HT-29 (cell line): ENCODE data around the gene OOSP2. TPM values are rescaled to one million over a fixed set of nuclear protein-coding genes. Genes with fewer than 3 reads are reported as not detected.
"Not testable (repeated sequence)": the region's sequence is repeated elsewhere in the genome, so short reads cannot be mapped to it uniquely, and the experiment has no call there.

Source experiments
- DNase-seq: peaks from one replicate; pipeline ENCODE4 v3.0.0-alpha.2; 2015; ENCODE audit warnings: low spot score
- total RNA-seq: library from RNA; depleted of rRNA; stranded (reverse); fragments of >200 nt; shearing (Covaris generic); gene quantifications from 2 replicates; pipeline ENCODE4 v1.2.3, GENCODE V29; 2014; rRNA removed

The OOSP2 gene
- not detected in 2 replicates for total RNA-seq

DNA sequence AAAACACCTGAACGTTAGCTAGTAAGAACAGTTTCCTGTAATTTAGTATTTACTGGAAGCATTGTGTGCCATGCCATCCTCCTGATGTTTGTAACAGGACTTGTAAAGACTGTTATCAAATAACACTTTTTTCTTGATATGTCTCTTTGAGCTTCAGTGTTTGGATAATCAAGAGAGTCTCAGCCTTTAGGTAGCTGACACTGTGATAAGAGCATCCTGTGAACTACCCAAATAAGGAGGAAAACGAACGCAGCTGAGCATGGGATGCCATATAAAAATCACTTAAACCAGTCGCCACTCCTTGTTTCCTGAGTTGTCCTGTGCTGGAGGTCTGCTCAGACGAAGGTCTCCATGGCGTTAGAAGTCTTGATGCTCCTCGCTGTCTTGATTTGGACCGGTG lies at the start of gene OOSP2:
TSS of gene OOSP2 (plus strand) at position 301 of the 400 bp plus-strand sequence. CDS start at position 352, 51 bp downstream.
- DNase-seq: no peak

- DNase-seq: no peak
These were observed 49.8 kb upstream of the OOSP2 start for GRCh38 chr11:59990421-59990820.

DNA sequence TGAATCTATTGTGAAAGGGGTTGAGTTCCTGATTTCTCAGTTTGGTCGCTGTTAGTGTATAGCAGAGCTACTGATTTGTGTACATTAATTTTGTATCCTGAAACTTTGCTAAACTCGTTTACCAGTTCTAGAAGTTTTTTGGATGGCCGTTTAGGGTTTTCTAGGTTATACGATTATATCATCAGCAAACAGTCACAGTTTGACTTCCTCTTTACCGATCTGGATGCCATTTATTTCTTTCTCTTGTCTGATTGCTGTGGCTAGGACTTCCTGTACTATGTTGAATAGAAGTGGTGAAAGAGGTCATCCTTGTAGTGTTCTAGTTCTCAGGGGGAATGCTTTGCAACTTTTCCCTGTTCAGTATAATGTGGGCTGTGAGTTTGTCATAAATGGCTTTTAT lies 47.8 kb upstream of the OOSP2 start:
- DNase-seq: no peak

DNA sequence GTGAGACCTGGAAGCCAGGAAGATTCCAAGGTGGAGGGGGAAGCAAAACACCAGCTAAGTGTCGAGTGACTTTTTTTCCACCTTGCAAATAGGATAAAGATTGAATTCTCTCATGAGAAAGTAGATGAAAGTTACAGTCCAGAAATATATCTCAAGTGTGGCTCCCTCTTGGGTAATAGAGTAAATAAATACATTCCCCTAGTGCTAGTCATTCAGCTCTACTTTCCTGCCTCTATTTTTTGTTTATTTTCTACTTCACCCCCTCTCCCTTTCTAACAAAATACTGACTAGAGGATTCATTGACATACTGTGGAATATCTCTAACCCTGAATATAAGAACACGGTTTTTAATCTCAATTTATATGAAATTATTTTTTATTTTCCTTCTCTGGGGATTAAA lies 42.4 kb upstream of the OOSP2 start:
- no peak for DNase-seq

- DNase-seq: no peak
These were observed 40.5 kb upstream of the OOSP2 start for GRCh38 chr11:59999691-60000090.

DNA sequence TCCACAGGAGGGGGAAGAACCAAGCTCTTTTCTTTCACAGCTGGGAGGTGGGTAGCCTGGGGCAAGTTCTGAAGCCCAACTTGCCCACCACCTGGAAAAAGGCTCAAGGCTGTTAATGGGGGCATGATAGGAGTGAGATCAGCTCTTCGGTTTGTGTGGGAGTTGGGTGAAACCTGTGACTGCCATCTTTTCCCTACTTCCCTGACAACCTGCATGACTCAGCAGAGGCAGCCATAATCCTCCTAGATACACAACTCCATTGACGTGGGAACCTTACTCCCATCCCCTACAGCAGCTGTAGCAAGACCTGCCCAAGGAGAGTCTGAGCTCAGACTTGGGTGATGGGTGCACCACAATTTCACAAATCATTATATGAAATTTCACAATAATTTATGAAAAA lies 36.5 kb upstream of the OOSP2 start:
- DNase-seq: no peak

DNA sequence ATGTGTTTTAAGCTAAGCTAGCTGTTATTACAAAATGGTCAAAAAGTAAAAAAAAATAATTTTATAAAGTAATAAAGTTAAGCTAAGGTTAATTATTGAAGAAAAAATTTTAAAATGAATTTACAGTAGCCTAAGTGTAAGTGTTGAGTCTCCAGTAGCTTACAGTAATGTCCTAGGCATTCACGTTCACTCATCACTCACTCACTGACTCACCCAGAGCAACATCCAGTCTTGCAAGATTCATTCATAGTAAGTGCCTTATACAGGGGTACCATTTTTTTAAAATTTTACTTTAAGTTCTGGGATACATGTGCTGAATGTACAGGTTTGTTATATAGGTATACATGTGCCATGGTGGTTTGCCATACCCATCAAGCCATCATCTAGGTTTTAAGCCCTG lies 34.8 kb upstream of the OOSP2 start:
- DNase-seq: no peak

- DNase-seq: no peak
These were observed 23.3 kb upstream of the OOSP2 start, which contains the start of gene OOSP4B for GRCh38 chr11:60016881-60017280. TSS of gene OOSP4B (plus strand) at chr11:60017181.

- DNase-seq: no peak
These were observed 22.2 kb upstream of the OOSP2 start for GRCh38 chr11:60018058-60018457.

- not testable (repeated sequence) for DNase-seq
These were observed 19.8 kb upstream of the OOSP2 start for GRCh38 chr11:60020376-60020775.

DNA sequence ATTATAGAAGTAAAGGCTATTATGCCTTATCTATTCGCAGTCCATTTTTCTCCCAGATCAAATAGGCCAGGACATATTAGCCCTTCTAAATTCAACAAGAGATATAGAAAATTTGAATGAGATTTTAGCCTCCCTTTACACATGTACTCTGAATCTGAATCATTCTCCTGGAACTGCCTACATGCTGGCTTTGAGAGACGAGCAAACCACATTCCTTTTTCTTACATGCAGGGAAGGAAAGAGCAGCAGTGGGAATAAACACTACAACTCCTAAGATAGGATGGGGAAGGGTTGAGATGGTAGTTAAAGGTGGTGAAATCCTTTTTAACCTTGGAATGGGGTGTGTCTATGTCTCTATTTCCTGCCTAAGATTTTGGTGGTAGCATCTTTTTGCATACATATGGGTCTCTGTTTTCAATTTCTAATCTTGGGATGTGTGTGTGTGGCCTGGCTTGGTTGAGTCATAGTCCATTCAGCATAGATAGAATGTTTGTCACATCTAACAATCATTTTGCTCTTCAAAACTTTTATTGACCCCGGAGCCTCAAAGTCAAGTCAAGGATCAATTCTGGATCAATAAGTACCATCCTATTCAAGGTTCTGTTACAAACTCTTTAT lies 11.1 kb upstream of the OOSP2 start:
- DNase-seq: no peak

DNA sequence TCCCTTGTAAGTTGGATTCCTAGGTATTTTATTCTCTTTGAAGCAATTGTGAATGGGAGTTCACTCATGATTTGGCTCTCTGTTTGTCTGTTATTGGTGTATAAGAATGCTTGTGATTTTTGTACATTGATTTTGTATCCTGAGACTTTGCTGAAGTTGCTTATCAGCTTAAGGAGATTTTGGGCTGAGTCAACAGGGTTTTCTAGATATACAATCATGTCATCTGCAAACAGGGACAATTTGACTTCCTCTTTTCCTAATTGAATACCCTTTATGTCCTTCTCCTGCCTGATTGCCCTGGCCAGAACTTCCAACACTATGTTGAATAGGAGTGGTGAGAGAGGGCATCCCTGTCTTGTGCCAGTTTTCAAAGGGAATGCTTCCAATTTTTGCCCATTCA lies 10.2 kb downstream of the OOSP2 start:
- not testable (repeated sequence) for DNase-seq

DNA sequence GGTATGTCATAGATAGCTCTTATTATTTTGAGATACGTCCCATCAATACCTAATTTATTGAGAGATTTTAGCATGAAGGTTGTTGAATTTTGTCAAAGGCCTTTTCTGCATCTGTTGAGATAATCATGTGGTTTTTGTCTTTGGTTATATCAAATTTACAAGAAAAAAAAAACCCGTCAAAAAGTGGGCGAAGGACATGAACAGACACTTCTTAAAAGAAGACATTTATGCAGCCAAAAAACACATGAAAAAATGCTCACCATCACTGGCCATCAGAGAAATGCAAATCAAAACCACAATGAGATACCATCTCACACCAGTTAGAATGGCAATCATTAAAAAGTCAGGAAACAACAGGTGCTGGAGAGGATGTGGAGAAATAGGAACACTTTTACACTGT lies 10.6 kb downstream of the OOSP2 start:
- not testable (repeated sequence) for DNase-seq

DNA sequence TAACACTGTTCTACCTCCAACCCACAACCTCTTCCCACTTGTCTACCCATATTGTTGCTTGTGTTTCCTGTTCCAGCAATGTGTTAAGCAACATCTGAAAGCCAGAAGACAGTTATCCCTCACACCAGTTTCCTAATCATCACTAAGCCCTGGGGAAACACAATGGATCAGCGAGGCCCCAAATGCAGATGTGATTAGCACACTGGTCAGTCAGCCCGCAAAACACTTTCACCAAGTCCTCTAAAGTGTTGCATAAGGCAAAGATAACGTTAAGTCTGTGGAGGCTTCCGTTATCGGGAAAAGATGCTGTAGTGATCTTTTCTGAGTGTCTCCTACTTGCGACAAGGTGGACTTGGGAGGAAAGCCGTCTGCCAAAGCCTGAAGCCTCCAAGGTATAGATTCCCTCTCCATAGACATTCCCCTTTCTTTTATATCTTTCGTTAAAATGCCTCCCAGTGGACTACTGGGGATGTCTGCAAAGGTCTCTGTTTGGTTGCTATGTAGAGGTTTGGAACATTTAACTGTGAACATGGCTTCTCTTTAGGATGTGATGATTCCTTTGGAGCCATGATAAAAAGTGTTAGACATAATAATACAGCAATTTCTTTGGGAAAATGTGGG lies 16.2 kb downstream of the OOSP2 start, which contains the start of gene MS4A3:
TSS of gene MS4A3 (plus strand) at position 317 of the 621 bp plus-strand sequence. CDS start 4,496 bp downstream, outside the sequence.
- DNase-seq: no peak

GRCh38 chr11:60059052-60059451 lies 18.8 kb downstream of the OOSP2 start:
- no peak for DNase-seq

- no peak for DNase-seq
These were observed 19.5 kb downstream of the OOSP2 start for GRCh38 chr11:60059521-60060240.

DNA sequence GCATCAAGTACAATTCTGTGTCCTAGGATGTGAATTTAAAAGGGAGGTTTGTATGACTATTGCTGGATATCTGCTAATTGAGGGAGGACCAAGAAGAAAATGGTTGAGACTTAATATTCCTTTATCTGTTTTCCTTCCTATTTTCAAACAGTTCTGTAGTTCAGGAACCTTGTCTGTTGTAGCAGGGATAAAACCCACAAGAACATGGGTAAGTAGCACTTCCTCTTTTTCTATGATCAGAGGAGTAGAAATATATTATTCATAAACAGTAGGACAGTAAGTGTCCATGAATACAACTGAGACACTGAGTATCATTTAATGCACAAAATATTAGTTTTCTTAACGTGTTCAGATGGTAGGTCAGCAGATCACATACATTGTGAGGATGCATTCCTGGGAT lies 23.9 kb downstream of the OOSP2 start:
- no peak for DNase-seq

DNA sequence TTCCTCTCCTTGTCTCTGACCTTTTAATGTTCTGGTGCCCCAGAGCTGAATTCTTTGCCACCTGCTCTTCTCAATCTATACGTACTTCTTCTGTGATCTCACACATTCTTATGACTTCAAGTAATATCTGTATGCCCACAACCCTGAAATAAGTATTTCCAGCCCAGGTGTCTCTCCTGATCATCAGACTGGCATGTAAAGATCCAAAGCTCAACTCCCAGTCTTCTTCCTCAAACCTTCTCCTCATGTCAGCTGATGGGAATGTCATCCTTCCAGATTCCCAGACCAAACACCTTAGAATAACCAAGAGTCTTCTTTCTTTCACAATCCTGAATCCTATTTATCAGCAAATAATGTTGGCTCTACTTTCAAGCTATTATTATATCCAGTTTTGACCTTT lies 25.6 kb downstream of the OOSP2 start:
- no peak for DNase-seq

- no peak for DNase-seq
These were observed 29.2 kb downstream of the OOSP2 start for GRCh38 chr11:60069450-60069849.

DNA sequence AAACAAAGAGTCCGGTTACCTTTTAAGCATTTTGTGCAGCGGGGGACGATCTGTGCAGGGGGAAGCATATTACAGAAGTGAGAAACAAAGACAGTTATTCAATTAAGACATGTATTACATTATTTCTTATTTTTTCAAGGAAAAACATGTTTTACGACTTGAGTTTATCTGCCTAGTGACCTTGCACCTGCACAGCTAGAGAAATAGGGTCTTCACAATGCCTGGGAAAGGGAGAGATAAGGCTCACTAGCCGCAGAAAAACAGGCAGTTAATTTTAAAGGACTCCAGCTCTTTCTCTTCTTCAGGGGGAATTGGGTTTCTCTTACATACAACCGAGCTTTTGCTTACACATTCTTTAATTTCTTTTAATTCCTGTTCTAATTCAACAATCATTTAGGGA lies 31.4 kb downstream of the OOSP2 start:
- not testable (repeated sequence) for DNase-seq

DNA sequence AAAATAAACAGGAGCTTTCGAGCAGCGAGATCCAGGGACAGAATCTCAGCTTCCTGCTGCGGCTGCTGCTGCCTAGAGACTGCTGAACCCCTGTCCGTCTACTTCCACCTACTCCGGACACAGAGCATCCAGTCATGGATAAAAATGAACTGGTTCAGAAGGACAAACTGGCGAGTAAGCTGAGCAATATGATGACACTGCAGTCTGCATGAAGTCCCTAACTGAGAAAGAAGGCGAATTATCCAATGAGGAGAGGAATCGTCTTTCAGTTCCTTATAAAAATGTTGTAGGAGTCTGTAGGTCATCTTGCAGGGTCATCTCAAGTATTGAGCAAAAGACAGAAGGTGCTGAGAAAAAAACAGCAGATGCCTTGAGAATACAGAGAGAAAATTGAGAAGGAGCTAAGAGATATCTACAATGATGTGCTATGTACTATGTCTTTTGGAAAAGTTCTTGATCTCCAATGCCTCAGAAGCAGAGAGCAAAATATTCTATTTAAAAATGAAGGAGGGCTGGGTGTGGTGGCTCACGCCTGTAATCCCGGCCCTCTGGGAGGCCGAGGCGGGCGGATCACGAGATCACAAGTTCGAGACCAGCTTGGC lies 37.1 kb downstream of the OOSP2 start:
- no peak for DNase-seq

DNA sequence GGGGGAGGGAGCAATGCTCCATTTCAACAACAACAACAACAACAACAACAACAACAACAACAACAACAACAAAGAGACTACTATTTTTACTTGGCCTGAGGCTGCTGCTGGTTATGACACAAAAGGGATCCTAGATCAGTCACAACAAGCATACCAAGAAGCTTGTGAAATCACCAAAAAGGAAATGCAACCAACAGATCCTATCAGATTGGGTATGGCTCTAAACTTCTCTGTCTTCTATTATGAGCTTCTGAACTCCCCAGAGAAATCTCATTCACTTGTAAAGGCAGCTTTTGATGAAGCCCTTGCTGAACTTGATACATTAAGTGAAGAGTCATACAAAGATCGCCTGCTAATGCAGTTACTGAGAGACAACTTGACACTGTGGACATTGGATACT lies 37.8 kb downstream of the OOSP2 start:
- DNase-seq: no peak
